Measurements from ENCODE around the gene ELOA.
A peak's percentile ranks its signal among the peaks of the same experiment; 100 is the strongest.
"Not testable (repeated sequence)": the region's sequence is repeated elsewhere in the genome, so short reads cannot be mapped to it uniquely, and the experiment has no call there.

Gene ELOA, protein sequence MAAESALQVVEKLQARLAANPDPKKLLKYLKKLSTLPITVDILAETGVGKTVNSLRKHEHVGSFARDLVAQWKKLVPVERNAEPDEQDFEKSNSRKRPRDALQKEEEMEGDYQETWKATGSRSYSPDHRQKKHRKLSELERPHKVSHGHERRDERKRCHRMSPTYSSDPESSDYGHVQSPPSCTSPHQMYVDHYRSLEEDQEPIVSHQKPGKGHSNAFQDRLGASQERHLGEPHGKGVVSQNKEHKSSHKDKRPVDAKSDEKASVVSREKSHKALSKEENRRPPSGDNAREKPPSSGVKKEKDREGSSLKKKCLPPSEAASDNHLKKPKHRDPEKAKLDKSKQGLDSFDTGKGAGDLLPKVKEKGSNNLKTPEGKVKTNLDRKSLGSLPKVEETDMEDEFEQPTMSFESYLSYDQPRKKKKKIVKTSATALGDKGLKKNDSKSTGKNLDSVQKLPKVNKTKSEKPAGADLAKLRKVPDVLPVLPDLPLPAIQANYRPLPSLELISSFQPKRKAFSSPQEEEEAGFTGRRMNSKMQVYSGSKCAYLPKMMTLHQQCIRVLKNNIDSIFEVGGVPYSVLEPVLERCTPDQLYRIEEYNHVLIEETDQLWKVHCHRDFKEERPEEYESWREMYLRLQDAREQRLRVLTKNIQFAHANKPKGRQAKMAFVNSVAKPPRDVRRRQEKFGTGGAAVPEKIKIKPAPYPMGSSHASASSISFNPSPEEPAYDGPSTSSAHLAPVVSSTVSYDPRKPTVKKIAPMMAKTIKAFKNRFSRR

DNA sequence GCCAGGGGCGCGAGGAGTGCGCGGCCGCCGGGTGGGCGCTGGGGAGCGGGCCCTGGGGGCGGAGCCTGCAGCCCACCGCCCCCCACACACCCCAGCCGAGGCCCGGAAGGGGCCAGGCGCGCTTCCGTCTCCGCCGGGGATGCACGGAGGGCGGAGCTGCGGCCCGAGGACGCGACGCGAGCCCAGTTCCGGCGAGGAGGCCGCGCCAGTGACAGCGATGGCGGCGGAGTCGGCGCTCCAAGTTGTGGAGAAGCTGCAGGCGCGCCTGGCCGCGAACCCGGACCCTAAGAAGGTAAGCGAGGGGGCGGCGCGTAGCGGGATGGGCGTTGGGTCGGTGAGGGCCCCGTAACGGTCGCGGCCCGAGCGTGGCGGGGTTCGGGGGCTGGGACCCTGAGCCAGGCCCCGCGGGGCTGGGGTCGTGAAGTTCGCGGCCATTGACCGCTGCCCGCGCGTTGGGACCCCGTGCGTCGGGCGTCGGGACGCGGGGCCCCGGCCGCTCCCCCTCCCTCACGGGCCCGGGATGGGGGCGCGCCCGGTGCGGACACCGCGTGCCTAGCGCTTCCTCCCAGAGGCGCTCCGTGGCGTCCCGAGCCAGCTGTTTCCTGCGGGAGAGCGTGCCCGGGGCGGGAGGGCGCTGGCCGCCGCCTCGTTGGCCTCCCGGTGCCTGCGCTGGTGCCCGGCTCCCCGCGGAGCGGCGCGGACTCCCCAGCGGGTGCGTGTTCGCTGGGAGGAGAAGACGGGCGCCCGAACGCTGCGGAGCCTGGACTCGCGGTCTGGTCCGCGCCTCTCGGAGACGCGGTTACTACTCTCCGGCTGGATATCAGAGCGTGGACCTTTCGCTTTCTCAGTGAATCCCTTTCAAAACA, at the start of gene ELOA:
TSS of gene ELOA (plus strand) at position 185 of the 866 bp plus-strand sequence. CDS start at position 218, 33 bp downstream.
- DNase-seq = no peak

DNA sequence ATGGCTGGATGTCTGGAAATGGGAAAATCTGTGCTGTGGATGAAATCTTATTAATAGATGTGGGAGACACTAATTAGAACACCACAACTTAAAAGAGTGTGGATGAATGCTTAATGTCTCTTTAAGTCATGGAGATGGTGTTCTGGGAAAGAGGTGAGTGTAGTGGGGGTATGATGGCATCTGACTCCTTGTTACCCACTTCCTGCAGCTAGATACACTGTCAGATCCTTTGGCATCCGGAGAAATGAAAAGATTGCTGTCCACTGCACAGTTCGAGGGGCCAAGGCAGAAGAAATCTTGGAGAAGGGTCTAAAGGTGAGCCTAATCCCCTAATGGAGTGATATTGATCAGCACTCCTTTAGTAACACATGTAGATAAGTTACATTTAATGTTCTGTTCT, 49.7 kb upstream of the ELOA start:
- no peak for DNase-seq

DNA sequence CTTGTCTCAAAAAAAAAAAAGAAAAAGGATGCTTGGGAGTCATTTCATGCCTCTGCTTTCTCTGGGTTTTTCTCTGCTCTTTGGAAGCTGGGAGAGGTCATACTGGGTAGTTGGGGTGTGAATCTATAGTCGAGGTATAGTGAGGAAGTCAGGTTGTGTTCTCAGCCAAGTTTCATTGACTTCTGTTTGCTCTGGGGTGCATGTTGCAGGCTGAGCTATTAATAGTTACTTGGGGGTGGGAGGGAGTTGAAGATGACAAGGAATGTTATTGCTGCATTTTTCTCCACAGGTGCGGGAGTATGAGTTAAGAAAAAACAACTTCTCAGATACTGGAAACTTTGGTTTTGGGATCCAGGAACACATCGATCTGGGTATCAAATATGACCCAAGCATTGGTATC, 48.9 kb upstream of the ELOA start:
- DNase-seq = no peak

DNA sequence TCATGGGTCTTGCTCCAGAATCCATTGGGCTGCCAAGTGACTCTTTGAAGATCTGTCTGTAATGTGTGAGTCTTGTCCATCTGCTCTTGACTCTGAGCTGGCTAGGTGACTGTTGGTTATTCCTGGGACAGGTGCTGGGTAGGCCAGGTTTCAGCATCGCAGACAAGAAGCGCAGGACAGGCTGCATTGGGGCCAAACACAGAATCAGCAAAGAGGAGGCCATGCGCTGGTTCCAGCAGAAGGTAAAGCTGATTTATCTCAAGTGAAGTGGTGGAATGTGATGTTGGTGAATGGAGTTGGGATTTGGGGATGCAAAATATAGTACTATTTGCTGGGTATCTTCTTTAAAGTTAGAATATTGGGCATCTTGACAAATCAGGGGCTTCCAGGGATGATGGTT, 47.6 kb upstream of the ELOA start:
- DNase-seq = no peak

DNA sequence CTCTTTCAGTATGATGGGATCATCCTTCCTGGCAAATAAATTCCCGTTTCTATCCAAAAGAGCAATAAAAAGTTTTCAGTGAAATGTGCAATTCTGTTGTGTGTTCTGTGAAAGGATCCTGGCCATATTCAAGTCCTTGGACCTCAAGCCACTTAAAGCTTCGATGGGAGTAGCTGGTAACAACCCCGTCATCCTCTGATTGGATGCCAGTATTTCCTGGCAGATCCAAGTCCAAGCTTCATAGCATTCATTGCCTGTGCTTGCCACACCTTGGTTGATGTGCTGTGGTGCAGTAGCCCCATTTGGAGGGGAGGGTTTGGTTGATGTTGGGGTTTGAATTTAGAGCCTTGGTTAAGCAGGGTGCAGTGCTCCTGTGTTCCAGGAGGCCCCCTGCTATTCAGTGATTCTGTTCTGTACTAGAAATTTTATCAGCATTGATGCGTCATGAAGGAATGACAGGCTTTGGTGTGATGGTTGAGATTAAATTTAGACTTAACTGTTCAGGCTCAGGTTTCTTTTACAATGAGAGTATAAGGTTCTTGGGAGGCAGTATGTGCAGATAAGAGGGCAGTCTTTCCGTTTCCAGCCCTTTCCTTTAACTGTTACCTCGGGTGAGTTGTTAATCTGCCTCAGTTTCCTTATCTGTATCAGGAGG, 46.8 kb upstream of the ELOA start:
- no peak for DNase-seq

DNA sequence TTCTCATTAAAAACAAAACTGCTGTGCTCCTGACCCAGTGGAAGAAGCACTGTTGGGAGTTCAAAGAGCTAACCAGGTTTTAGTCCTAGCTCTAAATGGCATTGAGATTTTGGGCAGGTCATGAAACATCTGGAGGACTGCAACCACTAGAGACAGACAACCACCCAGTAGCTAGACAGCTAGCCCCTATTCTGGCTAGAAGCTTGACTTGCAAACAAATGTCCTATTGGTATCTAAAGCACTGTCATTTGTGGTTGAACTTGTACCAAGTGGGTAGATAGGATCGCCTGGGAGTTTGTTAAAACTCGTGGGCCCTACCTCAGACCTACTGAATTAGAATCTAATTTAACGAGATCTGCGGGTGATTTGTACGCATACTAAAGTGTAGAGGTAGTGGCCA, 44.8 kb upstream of the ELOA start:
- no peak for DNase-seq

DNA sequence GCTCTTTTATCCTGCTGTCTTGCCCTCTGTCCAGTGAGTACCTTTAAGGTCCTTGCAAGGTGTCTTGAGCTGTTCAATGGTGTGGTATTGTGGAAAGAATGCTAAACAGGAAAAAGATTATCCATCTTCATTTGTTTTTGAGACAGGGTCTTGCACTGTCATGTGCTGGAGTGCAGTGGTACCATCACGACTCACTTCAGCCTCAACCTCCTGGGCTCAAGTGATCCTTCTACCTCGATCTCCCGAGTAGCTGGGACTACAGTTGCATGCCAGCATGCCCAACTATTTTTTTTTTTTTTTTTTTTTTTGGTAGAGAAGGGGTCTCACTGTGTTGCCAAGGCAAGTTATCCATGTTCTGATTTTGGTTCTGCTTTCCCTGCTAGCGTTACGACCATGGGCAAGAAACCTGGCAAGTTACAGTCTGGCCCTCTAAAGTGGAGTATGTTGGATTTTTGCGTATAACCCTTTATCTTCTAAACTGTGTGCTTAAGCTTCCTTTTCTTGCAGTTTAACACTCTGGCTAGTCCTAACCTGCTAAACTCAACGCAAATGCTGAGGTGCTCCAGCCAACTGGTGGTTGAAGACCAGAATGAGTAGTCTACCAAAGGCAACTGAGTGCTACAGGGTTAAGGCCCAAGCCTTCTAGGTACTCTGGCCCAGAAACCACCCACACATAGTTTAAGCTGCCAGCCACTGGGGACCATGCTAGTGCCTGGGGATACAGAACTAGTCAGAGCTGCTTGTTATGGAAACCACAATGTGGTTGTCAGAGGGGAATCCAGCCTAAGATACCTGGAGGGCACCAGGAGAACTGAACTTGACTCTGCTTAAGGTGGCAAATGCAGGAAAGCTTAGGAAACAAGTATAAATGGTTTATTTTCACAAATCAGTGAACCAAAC, 43.7 kb upstream of the ELOA start:
- DNase-seq = no peak

DNA sequence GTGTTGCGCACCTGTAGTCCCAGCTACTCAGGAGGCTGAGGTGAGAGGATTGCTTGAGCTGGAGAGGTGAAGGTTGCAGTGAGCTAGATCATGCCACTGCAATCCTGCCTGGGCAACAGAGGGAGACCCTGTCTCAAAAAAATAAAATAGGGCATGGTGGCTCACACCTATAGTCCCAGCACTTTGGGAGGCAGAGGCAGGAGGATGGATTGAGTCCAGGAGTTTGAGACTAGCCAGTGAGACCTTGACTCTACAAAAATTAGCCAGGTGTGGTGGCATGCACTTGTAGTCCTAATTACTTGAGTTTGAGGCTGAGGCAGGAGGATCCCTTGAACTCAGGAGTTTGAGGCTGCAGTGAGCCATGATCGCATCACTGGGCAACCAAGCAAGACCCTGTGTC, 42.0 kb upstream of the ELOA start:
- DNase-seq = no peak

DNA sequence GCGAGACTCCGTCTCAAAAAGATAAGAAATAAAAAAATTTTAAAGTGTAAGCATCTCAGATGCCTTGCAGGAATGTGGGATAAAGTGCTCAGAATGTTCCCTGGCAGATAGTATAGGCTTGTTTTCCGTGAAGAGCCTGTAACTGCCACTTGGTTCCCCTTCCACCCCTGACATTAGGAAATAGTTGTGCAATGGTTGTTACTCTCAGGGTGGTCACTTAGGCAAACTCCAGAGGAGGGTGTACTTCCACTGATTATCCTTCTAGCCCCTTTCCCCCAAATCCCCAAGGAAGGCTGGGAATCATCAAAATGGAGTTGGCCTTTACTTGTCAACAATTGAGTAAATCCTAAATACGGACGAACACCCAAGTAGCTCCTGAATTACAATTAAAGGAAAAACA, 41.3 kb upstream of the ELOA start:
- DNase-seq = no peak

DNA sequence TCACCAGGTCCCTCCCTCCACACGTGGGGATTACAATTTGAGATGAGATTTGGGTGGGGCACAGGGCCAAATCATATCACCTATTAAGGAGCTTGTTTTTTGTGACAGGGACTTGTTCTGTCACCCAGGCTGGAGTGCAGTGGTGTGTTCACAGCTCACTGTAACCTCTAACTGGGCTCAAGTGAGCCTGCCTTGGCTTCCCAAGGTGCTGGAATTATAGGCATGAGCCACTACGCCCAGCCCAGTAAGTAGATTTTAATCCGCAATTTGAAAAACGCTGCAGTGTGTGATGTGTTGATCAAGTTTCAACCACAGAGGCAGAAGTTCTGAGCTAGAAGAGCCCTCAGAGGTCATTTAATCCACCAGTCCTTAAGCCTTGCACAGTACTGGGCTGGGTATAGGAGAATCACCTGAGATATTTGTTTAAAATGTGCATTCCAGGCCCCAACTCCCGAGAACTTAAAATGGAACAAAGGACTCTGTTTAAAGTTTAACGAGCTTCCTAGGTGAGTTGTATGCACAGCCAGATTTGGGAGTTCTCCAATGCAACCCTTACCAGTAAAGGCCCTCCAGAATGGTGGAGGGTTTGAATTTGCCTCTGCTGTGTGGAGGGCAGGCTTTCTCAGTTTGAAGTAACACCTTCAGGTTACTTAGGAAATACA, 38.3 kb upstream of the ELOA start:
- no peak for DNase-seq

DNA sequence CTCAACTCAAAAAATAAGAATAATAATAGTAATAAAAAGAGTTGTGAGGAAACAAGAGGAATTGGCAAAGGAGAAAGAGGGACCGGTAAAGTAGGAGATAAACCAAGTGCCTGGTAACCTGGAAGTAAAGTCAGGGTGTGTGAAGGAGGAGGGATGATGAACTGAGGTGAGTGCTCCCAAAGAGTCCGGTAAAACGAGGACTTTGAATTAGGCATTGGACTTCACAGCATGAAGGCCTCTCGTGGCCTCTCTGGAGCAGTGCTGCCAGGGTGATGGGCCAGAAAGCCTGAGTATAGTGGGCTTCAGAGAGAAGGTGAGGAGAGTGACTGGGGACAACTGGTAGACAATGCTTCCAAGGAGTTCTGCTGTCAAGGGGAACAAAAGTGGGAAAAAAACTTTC, 34.0 kb upstream of the ELOA start:
- no peak for DNase-seq

DNA sequence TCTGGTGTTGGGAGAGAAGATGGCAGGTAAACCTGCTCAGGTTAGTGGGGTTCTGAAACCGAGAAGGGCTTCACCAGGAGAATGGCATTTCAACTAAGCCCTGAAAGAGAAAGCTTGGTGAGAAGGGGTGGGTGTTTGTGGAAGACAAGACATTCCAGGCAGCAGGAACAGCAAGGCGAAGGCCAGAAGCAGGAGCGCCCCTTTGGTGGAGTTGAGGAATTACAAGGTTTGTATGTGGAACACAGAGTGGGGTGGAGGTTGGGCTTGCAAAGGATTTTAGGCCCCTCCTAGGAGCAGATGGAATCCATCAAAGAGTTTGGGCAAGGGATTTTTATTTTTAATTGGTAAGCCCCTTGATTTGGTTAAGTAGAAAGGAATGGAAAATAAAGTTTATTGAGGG, 24.8 kb upstream of the ELOA start:
- no peak for DNase-seq

DNA sequence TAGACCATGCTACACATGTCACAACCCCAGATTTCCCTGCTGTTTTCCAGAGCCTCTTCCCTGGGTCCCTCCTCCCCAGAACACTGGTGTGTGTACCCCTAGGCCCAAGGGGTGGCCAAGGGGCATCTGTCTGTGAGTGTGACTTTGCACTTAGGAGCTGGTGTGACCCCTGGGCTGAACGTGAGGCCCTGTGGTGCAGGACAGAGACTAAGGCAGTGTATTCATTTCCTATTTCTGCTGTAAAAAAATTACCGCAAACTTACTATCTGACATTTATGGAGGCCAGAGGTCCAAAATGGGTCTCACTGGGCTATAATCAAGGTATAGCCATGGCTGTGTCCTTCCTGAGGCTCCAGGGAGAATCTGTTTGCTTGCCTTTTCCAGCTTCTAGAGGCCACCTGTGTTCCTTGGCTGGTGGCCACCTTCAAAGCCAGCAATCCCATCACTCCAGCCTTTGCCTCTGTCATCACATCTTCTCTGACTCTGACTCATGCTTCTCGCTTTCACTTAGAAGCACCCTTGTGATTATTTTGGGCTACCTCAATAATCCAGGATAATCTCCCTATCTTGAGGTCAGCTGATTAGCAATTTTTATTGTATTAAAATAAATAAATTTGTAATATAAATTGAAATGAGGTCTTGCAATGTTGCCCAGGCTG, 24.0 kb upstream of the ELOA start:
- DNase-seq = no peak

DNA sequence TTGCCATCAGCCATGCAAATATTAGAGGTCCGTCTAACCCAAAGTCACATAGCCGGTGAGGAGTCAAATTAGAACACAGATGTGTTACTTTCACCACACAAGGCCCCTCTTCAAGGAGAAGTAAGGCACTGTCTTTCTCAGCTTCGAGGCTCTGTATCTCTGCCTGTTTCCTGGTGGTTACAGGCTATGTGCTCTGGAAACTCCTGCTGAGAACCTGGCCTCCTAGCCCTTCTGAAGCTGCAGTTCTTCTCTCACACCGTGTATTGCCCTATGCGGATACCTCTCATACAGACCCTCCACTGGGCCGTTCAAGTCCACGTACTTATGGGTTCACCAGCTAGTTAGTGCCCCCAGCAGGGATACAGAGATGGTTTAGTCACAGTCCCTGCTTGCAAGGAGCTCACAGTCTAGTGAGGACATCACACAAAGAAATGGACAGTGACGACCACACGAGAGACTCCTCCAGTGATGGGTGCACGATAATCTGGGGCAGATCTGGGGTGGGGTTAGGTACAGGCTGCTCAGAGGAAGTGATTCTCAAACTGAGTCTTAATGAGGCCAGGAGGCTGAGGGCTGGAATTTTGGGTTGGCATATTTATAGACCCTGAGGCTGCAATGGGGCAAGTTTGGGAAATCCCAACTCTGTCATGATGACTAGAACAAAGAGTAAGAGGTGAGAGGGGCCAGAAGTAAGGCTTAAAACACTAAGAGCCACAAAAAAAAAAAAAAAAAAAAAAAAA, 22.8 kb upstream of the ELOA start:
- DNase-seq = no peak

DNA sequence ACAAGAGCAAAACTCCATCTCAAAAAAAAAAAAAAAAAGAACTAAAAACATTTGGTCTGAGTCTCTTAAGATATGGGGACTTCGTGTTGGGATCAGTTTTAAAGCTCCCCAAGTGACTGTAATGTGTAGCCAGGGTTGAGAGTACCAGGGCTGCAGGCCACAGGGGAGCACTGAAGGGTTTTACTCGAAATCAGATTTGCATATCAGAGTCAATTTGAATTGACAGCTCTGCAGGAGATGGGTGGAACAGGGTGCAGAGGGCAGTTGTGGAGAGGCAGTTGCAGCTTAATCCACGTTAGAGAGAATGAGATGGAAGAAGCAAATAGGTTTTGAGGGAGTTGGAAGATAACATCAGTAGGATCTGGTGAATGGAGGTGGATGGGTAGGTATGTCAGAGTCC, 20.6 kb upstream of the ELOA start:
- DNase-seq = no peak

DNA sequence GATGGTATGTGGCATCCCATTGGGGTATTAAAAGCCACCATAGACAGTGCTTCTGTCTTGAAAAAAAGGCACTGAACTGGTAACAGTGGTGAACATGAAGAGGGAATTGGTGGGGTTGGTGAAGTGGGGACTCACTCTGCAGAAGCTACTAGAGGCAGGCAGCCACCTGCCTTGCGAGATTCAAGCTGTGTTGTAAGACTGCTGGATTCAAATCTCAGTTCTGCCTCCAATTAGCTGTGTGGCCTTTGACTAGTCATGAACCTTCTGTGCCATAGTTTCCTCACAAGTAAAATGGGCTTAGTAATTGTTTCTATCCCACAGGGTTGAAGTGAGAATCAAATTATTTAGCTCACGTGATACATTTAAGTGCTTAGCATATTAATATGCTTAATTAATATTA, 16.6 kb upstream of the ELOA start:
- no peak for DNase-seq

DNA sequence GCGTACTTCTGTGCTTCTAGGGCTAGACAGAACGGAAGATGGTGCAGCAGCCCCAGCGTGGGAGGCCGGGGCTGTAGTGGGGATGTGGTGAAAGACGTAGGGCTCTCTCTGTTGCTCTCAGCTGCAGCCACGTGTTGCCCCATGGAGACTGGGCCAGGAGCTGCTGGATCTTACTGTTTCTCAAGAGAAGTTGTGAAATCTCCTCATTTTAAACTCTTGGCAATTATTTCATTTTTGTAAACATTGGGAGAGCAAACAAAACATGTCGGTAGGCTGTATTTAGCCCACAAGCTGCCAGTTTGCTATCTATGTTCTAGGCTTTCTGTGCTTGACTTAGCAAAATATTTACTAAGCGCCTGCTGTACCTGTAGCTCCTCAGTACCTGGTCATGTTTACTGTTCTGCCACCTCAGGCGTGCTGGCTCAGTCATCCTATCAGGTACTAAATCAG, 15.9 kb upstream of the ELOA start:
- peak; percentile 68 for DNase-seq

DNA sequence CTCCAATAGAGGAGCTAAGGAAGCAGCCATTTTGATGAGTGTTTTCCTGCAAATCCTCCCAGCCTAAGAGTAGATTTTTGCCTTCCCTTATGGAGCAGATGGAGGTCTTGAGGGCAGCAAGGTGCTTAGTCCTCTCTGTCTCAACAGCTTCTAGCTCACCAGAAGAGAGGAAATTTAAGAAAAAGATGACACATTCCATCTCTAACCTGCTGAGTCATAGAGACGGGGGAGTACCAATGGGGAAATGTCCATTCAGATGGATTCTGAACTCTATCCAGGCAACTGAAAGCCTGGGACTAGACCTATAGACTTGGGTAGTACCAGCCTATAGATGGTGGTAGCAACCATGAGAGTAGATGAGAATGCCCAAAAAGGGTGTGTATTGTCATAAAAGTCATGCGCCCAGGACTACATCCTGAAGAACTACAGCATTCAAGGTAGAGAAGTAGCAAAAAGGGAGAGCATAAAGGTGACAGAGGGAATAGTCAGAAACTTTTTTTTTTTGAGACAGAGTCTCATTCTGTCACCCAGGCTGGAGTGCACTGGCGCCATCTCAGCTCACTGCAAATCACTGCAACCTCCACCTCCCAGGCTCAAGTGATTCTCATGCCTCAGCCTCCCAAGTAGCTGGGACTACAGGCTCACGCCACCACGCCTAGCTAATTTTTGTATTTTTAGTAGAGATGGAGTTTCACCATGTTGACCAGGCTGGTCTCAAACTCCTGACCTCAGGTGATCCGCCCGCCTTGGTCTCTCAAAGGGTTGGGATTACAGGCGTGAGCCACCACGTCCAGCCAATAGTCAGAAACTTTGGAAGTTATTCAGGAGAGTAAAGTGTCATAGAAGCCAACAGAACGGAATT, 10.7 kb upstream of the ELOA start:
- DNase-seq = no peak

DNA sequence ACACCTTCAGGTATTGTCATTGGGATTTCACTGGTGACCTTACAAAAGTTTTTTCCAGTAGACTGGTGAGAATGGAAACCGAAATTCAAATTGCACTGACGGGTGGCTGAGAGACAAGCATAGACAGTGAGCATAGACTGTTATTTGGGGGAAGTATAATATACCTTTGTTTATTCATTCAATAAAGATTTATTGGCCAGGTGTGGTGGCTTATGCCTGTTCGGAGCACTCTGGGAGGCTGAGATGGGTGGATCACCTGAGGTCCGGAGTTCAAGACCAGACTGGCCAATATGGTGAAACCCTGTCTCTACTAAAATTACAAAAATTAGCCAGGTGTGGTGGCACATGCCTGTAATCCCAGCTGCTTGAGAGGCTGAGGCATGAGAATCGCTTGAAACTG, 10.0 kb upstream of the ELOA start:
- not testable (repeated sequence) for DNase-seq
